ENCODE results near the gene PHF2.

Gene PHF2

GRCh38 chr9:93649610-93650261 is 73.4 kb downstream of the PHF2 start:
- no peak for TF ChIP-seq CTCF (IDR thresholded peaks at IDR 0.05; ENCODE audit: insufficient read depth, low read depth, low read length, missing control alignments)
- no peak overlapping the region for H3K4me3 ChIP-seq (ENCODE audit: low read length)
- peak; percentile 29 for DNase-seq (ENCODE audit: low read depth)

GRCh38 chr9:93650448-93650847 is 74.1 kb downstream of the PHF2 start:
- H3K4me3 ChIP-seq (ENCODE audit: low read length), result no peak overlapping the region
- no peak for TF ChIP-seq CTCF (IDR thresholded peaks at IDR 0.05; ENCODE audit: insufficient read depth, low read depth, low read length, missing control alignments)
- DNase-seq (ENCODE audit: low read depth), result no peak

GRCh38 chr9:93651521-93651950 is 75.2 kb downstream of the PHF2 start:
- no peak for TF ChIP-seq CTCF (IDR thresholded peaks at IDR 0.05; ENCODE audit: insufficient read depth, low read depth, low read length, missing control alignments)
- no peak for DNase-seq (ENCODE audit: low read depth)

GRCh38 chr9:93652604-93653592 is 76.5 kb downstream of the PHF2 start:
- H3K4me3 ChIP-seq (ENCODE audit: low read length), result no peak overlapping the region
- TF ChIP-seq CTCF (IDR thresholded peaks at IDR 0.05; ENCODE audit: insufficient read depth, low read depth, low read length, missing control alignments), result no peak
- DNase-seq (ENCODE audit: low read depth), result no peak

More at GRCh38 chr9:93651521-93651950, 75.2 kb downstream of the PHF2 start:
- H3K4me3 ChIP-seq (ENCODE audit: low read length), result no peak overlapping the region

GRCh38 chr9:93653760-93654159 is 77.4 kb downstream of the PHF2 start:
- H3K4me3 ChIP-seq (ENCODE audit: low read length), result no peak overlapping the region
- no peak for DNase-seq (ENCODE audit: low read depth)
- no peak for TF ChIP-seq CTCF (IDR thresholded peaks at IDR 0.05; ENCODE audit: insufficient read depth, low read depth, low read length, missing control alignments)

- TF ChIP-seq CTCF (IDR thresholded peaks at IDR 0.05; ENCODE audit: insufficient read depth, low read depth, low read length, missing control alignments), result no peak
- no peak for DNase-seq (ENCODE audit: low read depth)
Measured at GRCh38 chr9:93654351-93654961, 78.1 kb downstream of the PHF2 start.

More at GRCh38 chr9:93654351-93654961, 78.1 kb downstream of the PHF2 start:
- no peak overlapping the region for H3K4me3 ChIP-seq (ENCODE audit: low read length)
